ENCODE measurements around the gene SCRN2. TPM values are rescaled to one million over a fixed set of nuclear protein-coding genes. Genes with fewer than 3 reads are reported as not detected.
A peak's percentile ranks its signal among the peaks of the same experiment; 100 is the strongest.

The SCRN2 gene
- total and polyA plus RNA-seq, 2 of the 8 experiments (the other 6 are each of a cell fraction or from before 2014, with no cell fraction given): 24.4 to 42.3 TPM

- no peak overlapping the region for H2BK120ac ChIP-seq (replicated peaks; ENCODE audit: low read depth, low read length)
- 0 out of 2 replicates have a peak overlapping the region, but pooled peaks have one; percentile 72 for H2AK5ac ChIP-seq (ENCODE audit: low read depth, low read length)
- no peak overlapping the region for H3K27ac ChIP-seq (ENCODE audit: low read depth, low read length)
- no peak overlapping the region for H3K4me2 ChIP-seq (ENCODE audit: insufficient read depth in 1 of 2, low read depth in 2 of 2, low read length in 2 of 2)
- no peak overlapping the region for H3K56ac ChIP-seq (replicated peaks; ENCODE audit: insufficient read length, low read depth, low read length)
- H3K4ac ChIP-seq (replicated peaks; ENCODE audit: insufficient read length, low read depth, low read length): no peak overlapping the region
- DNase-seq (ENCODE audit: low read depth in 1 of 2, low spot score in 2 of 2) (no peak), FAIRE-seq (no peak)
- no peak overlapping the region for H3K9ac ChIP-seq (replicated peaks in 1 of 4; ENCODE audit: extremely low read depth in 1 of 4, low read depth in 3 of 4, low read length in 3 of 4)
- ChIA-PET POLR2A (ENCODE audit: partially characterized antibody) (interaction anchor here (1.2 to 1.6 kb wide), 2 partner anchors 16 to 17 kb away, joined by 4 to 5 read pairs; partner anchors contain the start of gene SP6), CTCF (ENCODE audit: partially characterized antibody) (interaction anchor here (1.6 to 10.7 kb wide), 3 partner anchors 16 to 25 kb away, joined by 4 to 257 read pairs (median 26); partner anchors contain the start of genes SCRN2 and SP6)
- H4K91ac ChIP-seq (replicated peaks; ENCODE audit: insufficient read length, low read length): no peak overlapping the region
- no peak overlapping the region for H3K18ac ChIP-seq (ENCODE audit: extremely low read depth, low read length)
- H3K27me3 ChIP-seq (replicated peaks in 1 of 4; ENCODE audit: control insufficient read depth in 3 of 4, extremely low read depth in 1 of 4, insufficient read depth in 3 of 4, low read length in 3 of 4): peaks cover 3 to 21% (median 16%) of the 10 kb centered on the region in 4 experiments; a peak in 5 of 7 replicates
- peaks cover 4% of the 10 kb centered on the region; the same call in 1 of the 2 replicates for H3K23me2 ChIP-seq (ENCODE audit: low read depth, low read length)
- H3K79me2 ChIP-seq (ENCODE audit: control insufficient read depth in 1 of 2, insufficient read depth in 2 of 2, low read length in 2 of 2): no peaks in the 10 kb centered on the region
- no peak overlapping the region for H3K4me3 ChIP-seq (ENCODE audit: extremely low read depth in 1 of 4, insufficient read depth in 2 of 4, low read depth in 3 of 4, low read length in 4 of 4)
- no peak overlapping the region for H4K8ac ChIP-seq (ENCODE audit: extremely low read depth, insufficient read depth, low read length)
- no peak overlapping the region for H2AFZ ChIP-seq (ENCODE audit: low read length)
- peak overlapping the region; percentile 83 for H2BK15ac ChIP-seq (ENCODE audit: low read length)
- no peak overlapping the region for H4K5ac ChIP-seq (ENCODE audit: insufficient read length, low read depth, low read length)
- no peak overlapping the region for H3K23ac ChIP-seq (ENCODE audit: insufficient read length)
- WGBS, 2 experiments (ENCODE audit: extremely low coverage in 1 of 2, insufficient coverage in 1 of 2, insufficient read length in 1 of 2, insufficient replicate concordance in 2 of 2, low coverage in 1 of 2, low lambda C conversion rate in 2 of 2, missing lambda C conversion rate in 1 of 2): 85% methylated on average over 11 of the region's 11 CpGs; no CpG with 5 or more reads in 1 of the 2 experiments
- TF ChIP-seq SP2 (IDR thresholded peaks at IDR 0.05; ENCODE audit: low read length): no peak
- TF ChIP-seq MAX (IDR thresholded peaks at IDR 0.05): peak; percentile 64; the same call in 1 of the 2 replicates
- peak; percentile 86 for TF ChIP-seq E2F6 (IDR thresholded peaks at IDR 0.05)
- no peak overlapping the region for H2BK20ac ChIP-seq (ENCODE audit: low read length)
- H3K79me1 ChIP-seq (ENCODE audit: low read depth, low read length): no peaks in the 10 kb centered on the region
- H3K36me3 ChIP-seq (ENCODE audit: control insufficient read depth in 2 of 4, insufficient read depth in 4 of 4, low read length in 3 of 4): no peaks in the 10 kb centered on the region
- H4K20me1 ChIP-seq (replicated peaks in 1 of 2; ENCODE audit: control insufficient read depth in 1 of 2, insufficient read depth in 2 of 2, low read length in 2 of 2): no peaks in the 10 kb centered on the region
- H3K9me3 ChIP-seq (ENCODE audit: insufficient read depth in 2 of 2, low read depth in 1 of 2, low read length in 1 of 2): no peaks in the 10 kb centered on the region
- no peak overlapping the region for H3K14ac ChIP-seq (ENCODE audit: insufficient read length)
- no peak overlapping the region for H2BK5ac ChIP-seq (ENCODE audit: low read depth, low read length)
- peaks cover 11 to 18% (median 13%) of the 10 kb centered on the region in 4 experiments for H3K4me1 ChIP-seq (replicated peaks in 1 of 4; ENCODE audit: control insufficient read depth in 3 of 4, insufficient read depth in 4 of 4, low read length in 3 of 4)
- peak overlapping the region; percentile 2; the same call in 1 of the 2 replicates for H2BK12ac ChIP-seq (ENCODE audit: low read depth, low read length)
These were observed 26.9 kb upstream of the SCRN2 start for GRCh38 chr17:47867813-47868533.

Measured in H1 (cell line).